ENCODE measurements around the gene ZNF660. TPM values are rescaled to one million over a fixed set of nuclear protein-coding genes. Genes with fewer than 3 reads are reported as not detected.
"Not testable (repeated sequence)": the region's sequence is repeated elsewhere in the genome, so short reads cannot be mapped to it uniquely, and the experiment has no call there.

ZNF660 gene
- total and polyA plus RNA-seq, 2 experiments from 2014 or later = 4.0 to 9.8 TPM

- Histone ChIP-seq H3K27me3 (no peaks in the 10 kb centered on the region), H2AFZ (no peak overlapping the region), H3K4me3 (no peak overlapping the region), H3K9me2 (replicated peaks; ENCODE audit: insufficient read depth) (no peaks in the 10 kb centered on the region), H4K20me1 (ENCODE audit: insufficient read depth, poor library complexity, severe bottlenecking) (no peaks in the 10 kb centered on the region), H3K36me3 (replicated peaks; ENCODE audit: insufficient read depth, low read depth) (peaks cover 8% of the 10 kb centered on the region), H3K27ac (no peak overlapping the region), H3K79me2 (no peaks in the 10 kb centered on the region), H3K9me3 (ENCODE audit: low read depth) (peaks cover 15% of the 10 kb centered on the region), H3K4me1 (ENCODE audit: insufficient read depth) (no peaks in the 10 kb centered on the region), H3K4me2 (no peak overlapping the region)
- TF ChIP-seq CTCF (IDR thresholded peaks at IDR 0.05; ENCODE audit: poor library complexity) = no peak
- no peak for TF ChIP-seq EZH2 (IDR thresholded peaks at IDR 0.05; ENCODE audit: borderline replicate concordance)
- no peak for TF ChIP-seq EZH2phosphoT487 (IDR thresholded peaks at IDR 0.05; ENCODE audit: low read depth, severe bottlenecking, unreplicated experiment)
- WGBS (ENCODE audit: low lambda C conversion rate, missing lambda C conversion rate) = 88% methylated on average over 1 of the region's 1 CpG
- no peak for DNase-seq (ENCODE audit: low spot score)
Observed at GRCh38 chr3:44568561-44568960, 16.2 kb upstream of the ZNF660 start.

GRCh38 chr3:44571024-44571423, 13.7 kb upstream of the ZNF660 start:
- Histone ChIP-seq H3K36me3 (replicated peaks; ENCODE audit: insufficient read depth, low read depth) (peaks cover 5% of the 10 kb centered on the region), H3K4me1 (ENCODE audit: insufficient read depth) (no peaks in the 10 kb centered on the region), H3K27me3 (no peaks in the 10 kb centered on the region), H3K4me2 (no peak overlapping the region), H4K20me1 (ENCODE audit: insufficient read depth, poor library complexity, severe bottlenecking) (no peaks in the 10 kb centered on the region), H2AFZ (no peak overlapping the region), H3K9me3 (ENCODE audit: low read depth) (peaks cover 15% of the 10 kb centered on the region), H3K27ac (no peak overlapping the region), H3K79me2 (no peaks in the 10 kb centered on the region), H3K9me2 (replicated peaks; ENCODE audit: insufficient read depth) (no peaks in the 10 kb centered on the region), H3K4me3 (no peak overlapping the region)
- no peak for TF ChIP-seq CTCF (IDR thresholded peaks at IDR 0.05; ENCODE audit: poor library complexity)
- TF ChIP-seq EZH2 (IDR thresholded peaks at IDR 0.05; ENCODE audit: borderline replicate concordance) = no peak
- no peak for TF ChIP-seq EZH2phosphoT487 (IDR thresholded peaks at IDR 0.05; ENCODE audit: low read depth, severe bottlenecking, unreplicated experiment)
- DNase-seq (ENCODE audit: low spot score) = no peak
- WGBS (ENCODE audit: low lambda C conversion rate, missing lambda C conversion rate) = 98% methylated on average over 4 of the region's 4 CpGs

- H4K20me1 ChIP-seq (ENCODE audit: insufficient read depth, poor library complexity, severe bottlenecking) = no peaks in the 10 kb centered on the region
- no peaks in the 10 kb centered on the region for H3K79me2 ChIP-seq
- no peaks in the 10 kb centered on the region for H3K9me3 ChIP-seq (ENCODE audit: low read depth)
- no peaks in the 10 kb centered on the region for H3K9me2 ChIP-seq (replicated peaks; ENCODE audit: insufficient read depth)
- no peaks in the 10 kb centered on the region for H3K36me3 ChIP-seq (replicated peaks; ENCODE audit: insufficient read depth, low read depth)
- H3K4me2 ChIP-seq = no peak overlapping the region
- no peak overlapping the region for H3K4me3 ChIP-seq
- H3K4me1 ChIP-seq (ENCODE audit: insufficient read depth) = no peaks in the 10 kb centered on the region
- H3K27ac ChIP-seq = no peak overlapping the region
- H3K27me3 ChIP-seq = no peaks in the 10 kb centered on the region
- H2AFZ ChIP-seq = no peak overlapping the region
- no peak for DNase-seq (ENCODE audit: low spot score)
- TF ChIP-seq EZH2 (IDR thresholded peaks at IDR 0.05; ENCODE audit: borderline replicate concordance) = no peak
- TF ChIP-seq EZH2phosphoT487 (IDR thresholded peaks at IDR 0.05; ENCODE audit: low read depth, severe bottlenecking, unreplicated experiment) = no peak
- no peak for TF ChIP-seq CTCF (IDR thresholded peaks at IDR 0.05; ENCODE audit: poor library complexity)
Observed at GRCh38 chr3:44576613-44577012, 8.2 kb upstream of the ZNF660 start.

GRCh38 chr3:44577354-44577952, 7.3 kb upstream of the ZNF660 start:
- H3K4me3 ChIP-seq; H3K79me2 ChIP-seq; H2AFZ ChIP-seq; H3K4me2 ChIP-seq; DNase-seq (ENCODE audit: low spot score); H3K4me1 ChIP-seq (ENCODE audit: insufficient read depth); H3K27me3 ChIP-seq; H3K27ac ChIP-seq; H3K9me3 ChIP-seq (ENCODE audit: low read depth); H3K36me3 ChIP-seq (replicated peaks; ENCODE audit: insufficient read depth, low read depth); H4K20me1 ChIP-seq (ENCODE audit: insufficient read depth, poor library complexity, severe bottlenecking); H3K9me2 ChIP-seq (replicated peaks; ENCODE audit: insufficient read depth): not testable (repeated sequence)
- 97% methylated on average over 9 of the region's 11 CpGs for WGBS (ENCODE audit: low lambda C conversion rate, missing lambda C conversion rate)

GRCh38 chr3:44578316-44578715, 6.4 kb upstream of the ZNF660 start:
- H3K4me3 ChIP-seq; H3K79me2 ChIP-seq; H3K9me3 ChIP-seq (ENCODE audit: low read depth); H3K27ac ChIP-seq; H2AFZ ChIP-seq; DNase-seq (ENCODE audit: low spot score); H4K20me1 ChIP-seq (ENCODE audit: insufficient read depth, poor library complexity, severe bottlenecking); H3K4me2 ChIP-seq; H3K9me2 ChIP-seq (replicated peaks; ENCODE audit: insufficient read depth); H3K4me1 ChIP-seq (ENCODE audit: insufficient read depth); H3K27me3 ChIP-seq; H3K36me3 ChIP-seq (replicated peaks; ENCODE audit: insufficient read depth, low read depth): not testable (repeated sequence)
- 95% methylated on average over 22 of the region's 22 CpGs for WGBS (ENCODE audit: low lambda C conversion rate, missing lambda C conversion rate)

GRCh38 chr3:44578924-44579515, 5.7 kb upstream of the ZNF660 start:
- H4K20me1 ChIP-seq (ENCODE audit: insufficient read depth, poor library complexity, severe bottlenecking); H3K27me3 ChIP-seq; H3K4me2 ChIP-seq; H3K79me2 ChIP-seq; H3K9me3 ChIP-seq (ENCODE audit: low read depth); H3K4me3 ChIP-seq; DNase-seq (ENCODE audit: low spot score); H3K9me2 ChIP-seq (replicated peaks; ENCODE audit: insufficient read depth); H2AFZ ChIP-seq; H3K36me3 ChIP-seq (replicated peaks; ENCODE audit: insufficient read depth, low read depth); H3K4me1 ChIP-seq (ENCODE audit: insufficient read depth); H3K27ac ChIP-seq: not testable (repeated sequence)
- 98% methylated on average over 27 of the region's 37 CpGs for WGBS (ENCODE audit: low lambda C conversion rate, missing lambda C conversion rate)
